Skeletal muscle satellite cell (primary cell): Measurements from ENCODE around the gene AMT.

Experiments used
- H3K27me3 ChIP-seq: 2 replicates; pipeline ENCODE4 v1.7.0; 2013; ENCODE audit warnings: low read length; ENCODE audit not compliant: control insufficient read depth, insufficient read depth
- H3K36me3 ChIP-seq: 2 replicates; pipeline ENCODE4 v1.7.0; 2013; ENCODE audit warnings: mild to moderate bottlenecking, control low read depth, low read length; ENCODE audit not compliant: insufficient read depth
- H3K4me1 ChIP-seq: 2 replicates; pipeline ENCODE4 v1.7.0; 2013; ENCODE audit warnings: low read length; ENCODE audit not compliant: control insufficient read depth, insufficient read depth
- H3K4me2 ChIP-seq: 2 replicates; pipeline ENCODE4 v1.7.0; 2013; ENCODE audit warnings: mild to moderate bottlenecking, low read length
- H3K4me3 ChIP-seq: 2 replicates; pipeline ENCODE4 v1.7.0; 2013; ENCODE audit warnings: low read length
- H3K9ac ChIP-seq: 2 replicates; pipeline ENCODE4 v1.7.0; 2013; ENCODE audit warnings: mild to moderate bottlenecking, low read depth, low read length, moderate library complexity
- H3K9me3 ChIP-seq: replicated peaks from 2 replicates; pipeline ENCODE4 v1.7.0; 2013; ENCODE audit warnings: mild to moderate bottlenecking, control low read depth, low read length

AMT gene

GRCh38 chr3:49460188-49460890, 38.1 kb upstream of the AMT start:
- Histone ChIP-seq H3K9me3 (no peaks in the 10 kb centered on the region), H3K9ac (no peak overlapping the region), H3K4me3 (no peak overlapping the region), H3K36me3 (no peaks in the 10 kb centered on the region), H3K4me2 (no peak overlapping the region), H3K4me1 (peaks cover 43% of the 10 kb centered on the region), H3K27me3 (no peaks in the 10 kb centered on the region)

- Histone ChIP-seq H3K9me3 (no peaks in the 10 kb centered on the region), H3K4me2 (no peak overlapping the region), H3K9ac (no peak overlapping the region), H3K27me3 (no peaks in the 10 kb centered on the region), H3K36me3 (no peaks in the 10 kb centered on the region), H3K4me3 (no peak overlapping the region), H3K4me1 (peaks cover 43% of the 10 kb centered on the region)
Observed at GRCh38 chr3:49456466-49456865, 34.2 kb upstream of the AMT start.

GRCh38 chr3:49454898-49455681, 32.8 kb upstream of the AMT start:
- Histone ChIP-seq H3K9me3 (no peaks in the 10 kb centered on the region), H3K4me3 (no peak overlapping the region)

GRCh38 chr3:49454458-49454857, 32.2 kb upstream of the AMT start:
- Histone ChIP-seq H3K27me3 (no peaks in the 10 kb centered on the region), H3K36me3 (no peaks in the 10 kb centered on the region), H3K4me2 (no peak overlapping the region), H3K9me3 (no peaks in the 10 kb centered on the region), H3K4me3 (no peak overlapping the region), H3K9ac (no peak overlapping the region), H3K4me1 (peaks cover 34% of the 10 kb centered on the region)

More at GRCh38 chr3:49454898-49455681, 32.8 kb upstream of the AMT start:
- no peak overlapping the region for H3K4me2 ChIP-seq
- no peak overlapping the region for H3K9ac ChIP-seq
- peaks cover 36% of the 10 kb centered on the region for H3K4me1 ChIP-seq
- no peaks in the 10 kb centered on the region for H3K27me3 ChIP-seq
- no peaks in the 10 kb centered on the region for H3K36me3 ChIP-seq

- Histone ChIP-seq H3K27me3 (no peaks in the 10 kb centered on the region), H3K4me1 (peaks cover 25% of the 10 kb centered on the region), H3K4me2 (no peak overlapping the region), H3K9ac (no peak overlapping the region), H3K9me3 (no peaks in the 10 kb centered on the region), H3K4me3 (no peak overlapping the region), H3K36me3 (no peaks in the 10 kb centered on the region)
Observed at GRCh38 chr3:49453621-49454020, 31.3 kb upstream of the AMT start.

- no peak overlapping the region for H3K9ac ChIP-seq
- H3K9me3 ChIP-seq, result no peaks in the 10 kb centered on the region
- no peak overlapping the region for H3K4me3 ChIP-seq
- H3K36me3 ChIP-seq, result no peaks in the 10 kb centered on the region
- peaks cover 7% of the 10 kb centered on the region for H3K4me1 ChIP-seq
- no peak overlapping the region for H3K4me2 ChIP-seq
- H3K27me3 ChIP-seq, result no peaks in the 10 kb centered on the region
Observed at GRCh38 chr3:49445391-49445790, 23.1 kb upstream of the AMT start.

GRCh38 chr3:49434731-49435130, 12.5 kb upstream of the AMT start:
- Histone ChIP-seq H3K4me3 (no peak overlapping the region), H3K36me3 (no peaks in the 10 kb centered on the region), H3K9me3 (no peaks in the 10 kb centered on the region), H3K4me2 (no peak overlapping the region), H3K4me1 (peaks cover 2% of the 10 kb centered on the region), H3K9ac (no peak overlapping the region), H3K27me3 (no peaks in the 10 kb centered on the region)

- Histone ChIP-seq H3K9ac (peak overlapping the region; percentile 92), H3K36me3 (no peaks in the 10 kb centered on the region), H3K4me1 (peaks cover 8% of the 10 kb centered on the region), H3K9me3 (no peaks in the 10 kb centered on the region), H3K4me3 (peak overlapping the region; percentile 93), H3K27me3 (no peaks in the 10 kb centered on the region), H3K4me2 (peak overlapping the region; percentile 97)
Observed at GRCh38 chr3:49428752-49429080, 6.4 kb upstream of the AMT start.

- Histone ChIP-seq H3K4me1 (peaks cover 8% of the 10 kb centered on the region), H3K9ac (no peak overlapping the region), H3K4me3 (no peak overlapping the region), H3K4me2 (no peak overlapping the region), H3K9me3 (no peaks in the 10 kb centered on the region), H3K36me3 (no peaks in the 10 kb centered on the region), H3K27me3 (no peaks in the 10 kb centered on the region)
Observed at GRCh38 chr3:49427586-49427985, 5.3 kb upstream of the AMT start.

- H3K4me2 ChIP-seq, result no peak overlapping the region
- H3K4me3 ChIP-seq, result no peak overlapping the region
- H3K36me3 ChIP-seq, result no peaks in the 10 kb centered on the region
- H3K27me3 ChIP-seq, result no peaks in the 10 kb centered on the region
- H3K4me1 ChIP-seq, result peaks cover 21% of the 10 kb centered on the region
- H3K9me3 ChIP-seq, result no peaks in the 10 kb centered on the region
- no peak overlapping the region for H3K9ac ChIP-seq
Observed at GRCh38 chr3:49424816-49425215, 2.5 kb upstream of the AMT start.

GRCh38 chr3:49421890-49422378, 339 bp downstream of the AMT start:
- Histone ChIP-seq H3K36me3 (no peaks in the 10 kb centered on the region), H3K4me3 (no peak overlapping the region), H3K9me3 (no peaks in the 10 kb centered on the region), H3K4me2 (no peak overlapping the region), H3K4me1 (peaks cover 14% of the 10 kb centered on the region), H3K27me3 (no peaks in the 10 kb centered on the region), H3K9ac (no peak overlapping the region)
